ENCODE measurements around the gene RSKR. TPM values are rescaled to one million over a fixed set of nuclear protein-coding genes. Genes with fewer than 3 reads are reported as not detected.
A peak's percentile ranks its signal among the peaks of the same experiment; 100 is the strongest.

RSKR gene
- total RNA-seq, 1 experiment from 2014 or later: 25.8 TPM

DNA sequence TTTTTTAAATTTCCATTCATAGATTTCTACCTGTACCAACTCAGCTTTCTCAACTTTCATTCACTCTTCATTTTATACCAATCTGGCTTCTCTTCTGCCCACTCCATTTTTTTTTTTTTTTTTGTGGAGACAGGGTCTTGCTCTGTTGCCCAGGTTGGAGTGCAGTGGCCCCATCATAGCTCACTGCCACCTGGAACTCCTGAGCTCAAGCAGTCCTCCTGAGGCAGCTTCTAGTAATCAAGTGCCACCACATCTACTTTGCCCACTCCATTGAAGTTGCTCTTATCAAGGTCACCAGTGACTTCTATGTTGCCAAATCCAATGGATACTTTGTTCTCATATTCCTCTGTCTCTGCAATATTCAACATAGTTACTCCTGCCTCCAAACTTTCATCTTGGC lies 49.7 kb upstream of the RSKR start:
- Histone ChIP-seq H3K79me2 (ENCODE audit: insufficient read depth, low read length) (peaks cover 27% of the 10 kb centered on the region; the same call in 1 of the 2 replicates), H3K23ac (ENCODE audit: insufficient read length, low read depth, low read length) (no peak overlapping the region), H4K20me1 (ENCODE audit: control insufficient read depth, insufficient read depth, insufficient read length) (no peaks in the 10 kb centered on the region), H3K14ac (ENCODE audit: insufficient read depth, low read length) (no peak overlapping the region), H2BK20ac (ENCODE audit: low read depth, low read length, poor library complexity, severe bottlenecking) (no peak overlapping the region), H3K18ac (ENCODE audit: insufficient read length, low read depth, low read length) (no peak overlapping the region), H2BK15ac (ENCODE audit: low read depth, low read length) (no peak overlapping the region), H3K23me2 (ENCODE audit: insufficient read length, low read depth, low read length, poor library complexity, severe bottlenecking) (peaks cover 5% of the 10 kb centered on the region), H3K9me3 (ENCODE audit: control insufficient read depth, low read depth, low read length) (no peaks in the 10 kb centered on the region), H2BK120ac (ENCODE audit: low read depth, low read length, poor library complexity, severe bottlenecking) (no peak overlapping the region), H3K4me2 (ENCODE audit: insufficient read depth, insufficient read length, low read length) (peak overlapping the region; percentile 95), H3K56ac (ENCODE audit: insufficient read length, low read depth, low read length) (no peak overlapping the region), H3K4ac (ENCODE audit: low read depth, low read length) (no peak overlapping the region), H3K27me3 (ENCODE audit: insufficient read depth, low read length) (no peaks in the 10 kb centered on the region), H4K8ac (replicated peaks; ENCODE audit: insufficient read length, low read depth, low read length) (no peak overlapping the region), H2BK5ac (ENCODE audit: insufficient read length, low read length) (no peak overlapping the region), H2BK12ac (ENCODE audit: insufficient read length, low read depth, low read length) (no peak overlapping the region), H2AFZ (ENCODE audit: low read length) (no peak overlapping the region), H4K91ac (ENCODE audit: insufficient read length, low read depth, low read length) (no peak overlapping the region), H3K79me1 (ENCODE audit: insufficient read depth, low read depth, low read length, poor library complexity, severe bottlenecking) (peaks cover 6% of the 10 kb centered on the region), H3T11ph (ENCODE audit: low read length) (no peak overlapping the region), H2AK5ac (ENCODE audit: insufficient read length, low read length) (no peak overlapping the region), H3K9ac (ENCODE audit: extremely low read depth, insufficient read length, low read length) (no peak overlapping the region), H3K4me1 (ENCODE audit: insufficient read depth, low read length) (peaks cover 2% of the 10 kb centered on the region; the same call in 1 of the 2 replicates), H4K5ac (ENCODE audit: insufficient read length, low read depth, low read length) (no peak overlapping the region), H3K27ac (ENCODE audit: insufficient read length, low read depth, low read length) (no peak overlapping the region)
- peak overlapping the region in 2 of 3 experiments; percentile 22 to 59; a peak in 3 of 7 replicates for H3K27ac Mint-ChIP-seq
- H3K27me3 Mint-ChIP-seq (ENCODE audit: low read depth): no peaks in the 10 kb centered on the region; the same call in 1 of the 2 replicates
- peaks cover 21 to 27% of the 10 kb centered on the region in 2 experiments for H3K9me3 Mint-ChIP-seq
- TF ChIP-seq, protein P1, sequence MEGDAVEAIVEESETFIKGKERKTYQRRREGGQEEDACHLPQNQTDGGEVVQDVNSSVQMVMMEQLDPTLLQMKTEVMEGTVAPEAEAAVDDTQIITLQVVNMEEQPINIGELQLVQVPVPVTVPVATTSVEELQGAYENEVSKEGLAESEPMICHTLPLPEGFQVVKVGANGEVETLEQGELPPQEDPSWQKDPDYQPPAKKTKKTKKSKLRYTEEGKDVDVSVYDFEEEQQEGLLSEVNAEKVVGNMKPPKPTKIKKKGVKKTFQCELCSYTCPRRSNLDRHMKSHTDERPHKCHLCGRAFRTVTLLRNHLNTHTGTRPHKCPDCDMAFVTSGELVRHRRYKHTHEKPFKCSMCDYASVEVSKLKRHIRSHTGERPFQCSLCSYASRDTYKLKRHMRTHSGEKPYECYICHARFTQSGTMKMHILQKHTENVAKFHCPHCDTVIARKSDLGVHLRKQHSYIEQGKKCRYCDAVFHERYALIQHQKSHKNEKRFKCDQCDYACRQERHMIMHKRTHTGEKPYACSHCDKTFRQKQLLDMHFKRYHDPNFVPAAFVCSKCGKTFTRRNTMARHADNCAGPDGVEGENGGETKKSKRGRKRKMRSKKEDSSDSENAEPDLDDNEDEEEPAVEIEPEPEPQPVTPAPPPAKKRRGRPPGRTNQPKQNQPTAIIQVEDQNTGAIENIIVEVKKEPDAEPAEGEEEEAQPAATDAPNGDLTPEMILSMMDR (conservative IDR thresholded peaks at IDR 0.05): no peak
- peaks cover 23 to 54% (median 53%) of the 10 kb centered on the region in 3 experiments for H3K36me3 Mint-ChIP-seq (ENCODE audit: insufficient read depth in 1 of 3, low read depth in 3 of 3)
- H3K4me1 Mint-ChIP-seq: peaks cover 16 to 20% of the 10 kb centered on the region in 2 experiments
- H3K4me3 Mint-ChIP-seq: peak overlapping the region; percentile 100
- DNase-seq: no peak
